HepG2 (cell line): Measurements from ENCODE around the gene GPATCH3. TPM values are rescaled to one million over a fixed set of nuclear protein-coding genes. Genes with fewer than 3 reads are reported as not detected.

Experiments used
- AHDC1 ChIP-seq: sonication (generic); formaldehyde crosslinking; IDR thresholded peaks from 2 replicates; pipeline ENCODE4 v1.5.1; 2020; ENCODE audit warnings: mild to moderate bottlenecking, missing genetic modification reagents, borderline replicate concordance
- ATM ChIP-seq: fragments of 450-650 bp; IDR thresholded peaks from 2 replicates; pipeline ENCODE4 v1.7.1; 2017; ENCODE audit warnings: mild to moderate bottlenecking, borderline replicate concordance
- FOXM1 ChIP-seq: sonication (generic); formaldehyde crosslinking; IDR thresholded peaks from 2 replicates; pipeline ENCODE4 v1.5.0; 2020; ENCODE audit warnings: missing genetic modification reagents
- GATA4 ChIP-seq: sonication (generic); IDR thresholded peaks from 2 replicates; pipeline ENCODE4 v1.6.1; 2016; ENCODE audit warnings: antibody characterized with exemption, low read depth, borderline replicate concordance
- KLF11 ChIP-seq: IDR thresholded peaks from 2 replicates; pipeline ENCODE4 v1.6.1; 2016; ENCODE audit warnings: missing compliant biosample characterization
- MEF2D ChIP-seq: sonication (generic); formaldehyde crosslinking; IDR thresholded peaks from 2 replicates; pipeline ENCODE4 v1.5.1; 2020; ENCODE audit warnings: mild to moderate bottlenecking, missing genetic modification reagents
- MXD4 ChIP-seq: IDR thresholded peaks from 2 replicates; pipeline ENCODE4 v1.6.1; 2016; ENCODE audit warnings: mild to moderate bottlenecking, missing biosample characterization, missing genetic modification reagents
- NFAT5 ChIP-seq: sonication (generic); formaldehyde crosslinking; IDR thresholded peaks from 2 replicates; pipeline ENCODE4 v1.4.0; 2020; ENCODE audit warnings: missing genetic modification reagents
- NPAS2 ChIP-seq: sonication (generic); formaldehyde crosslinking; IDR thresholded peaks from 2 replicates; pipeline ENCODE4 v1.8.0; 2022; ENCODE audit warnings: mild to moderate bottlenecking, missing genetic modification reagents, borderline replicate concordance
- PBX3 ChIP-seq: sonication (generic); formaldehyde crosslinking; IDR thresholded peaks from 2 replicates; pipeline ENCODE4 v1.8.1; 2023; ENCODE audit warnings: missing genetic modification reagents, inconsistent platforms, borderline replicate concordance
- ZMAT5 ChIP-seq: sonication (generic); formaldehyde crosslinking; IDR thresholded peaks from 2 replicates; pipeline ENCODE4 v1.5.0; 2020; ENCODE audit warnings: mild to moderate bottlenecking, low read depth, missing genetic modification reagents, borderline replicate concordance
- ZNF501 ChIP-seq: sonication (generic); formaldehyde crosslinking; IDR thresholded peaks from 2 replicates; pipeline ENCODE4 v1.5.1; 2020; ENCODE audit warnings: mild to moderate bottlenecking, moderate library complexity, missing genetic modification reagents
- ZNF543 ChIP-seq: sonication (generic); formaldehyde crosslinking; IDR thresholded peaks from 2 replicates; pipeline ENCODE4 v1.4.0; 2020; ENCODE audit warnings: mild to moderate bottlenecking, missing genetic modification reagents
- ZNF562 ChIP-seq: sonication (generic); formaldehyde crosslinking; IDR thresholded peaks from 2 replicates; pipeline ENCODE4 v1.8.0; 2022; ENCODE audit warnings: missing genetic modification reagents, borderline replicate concordance
- ZSCAN21 ChIP-seq: sonication (generic); formaldehyde crosslinking; IDR thresholded peaks from 2 replicates; pipeline ENCODE4 v1.8.0; 2022; ENCODE audit warnings: mild to moderate bottlenecking, missing genetic modification reagents, moderate library complexity, borderline replicate concordance
- ZSCAN29 ChIP-seq: sonication (generic); formaldehyde crosslinking; conservative IDR thresholded peaks from 2 replicates; pipeline ENCODE4 v1.4.0; 2020; ENCODE audit warnings: mild to moderate bottlenecking, missing genetic modification reagents
- polyA plus RNA-seq, 8 experiments: library from polyadenylated mRNA; depleted of rRNA in 3 of 8; stranded (reverse) in 7 of 8; unstranded in 1 of 8; fragments of >200 nt; fragmentation: Illumina TruSeq in 4 of 8; extraction: Trizol in 4 of 8; gene quantifications; 2 replicates each; pipeline versions ENCODE4 v1.2.1 to v1.2.3, GENCODE V29; 2011 to 2016; ENCODE audit warnings: low read depth in 4 of 8, missing spikeins in 1 of 8, mixed read lengths in 1 of 8; ENCODE audit not compliant: insufficient read depth in 1 of 8
- total RNA-seq, 5 experiments: library from RNA; depleted of rRNA; stranded (reverse); fragments of >200 nt; fragmentation: Illumina TruSeq; extraction: Trizol; gene quantifications; 2 replicates each; pipeline ENCODE4 v1.2.3, GENCODE V29; 2016; ENCODE audit warnings: low read depth in 1 of 5

Gene GPATCH3
- total and polyA plus RNA-seq, 2 of the 13 experiments (the other 11 are each of a cell fraction or from before 2014, with no cell fraction given) = 8.3 to 11.0 TPM

- TF ChIP-seq NFAT5 (CRISPR knock-in tag) (no peak), NPAS2 (CRISPR knock-in tag) (no peak), ZMAT5 (CRISPR knock-in tag) (no peak), MEF2D (peak; percentile 96), AHDC1 (CRISPR knock-in tag) (peak; percentile 76), KLF11 (CRISPR knock-in tag) (0 out of 2 replicates have a peak, but pooled peaks have one; percentile 29), FOXM1 (no peak), GATA4 (peak; percentile 91; the same call in 1 of the 2 replicates), ZNF562 (CRISPR knock-in tag) (0 out of 2 replicates have a peak, but pooled peaks have one; percentile 2), ATM (no peak), MXD4 (peak; percentile 47; the same call in 1 of the 2 replicates), ZNF543 (CRISPR knock-in tag) (no peak), PBX3 (CRISPR knock-in tag) (no peak), ZSCAN29 (CRISPR knock-in tag) (0 out of 2 replicates have a peak, but pooled peaks have one; percentile 21), ZNF501 (CRISPR knock-in tag) (no peak), ZSCAN21 (CRISPR knock-in tag) (no peak; the same call in 1 of the 2 replicates)
Observed at GRCh38 chr1:26910343-26911160, 10.3 kb upstream of the GPATCH3 start (continued).
